ENCODE results near the gene SLC22A23.

- TF ChIP-seq ZNF223 (tag by site-specific recombination; IDR thresholded peaks at IDR 0.05) (no peak), ZSCAN5A (tag by site-specific recombination; IDR thresholded peaks at IDR 0.05) (no peak), ZBTB8A (tag by site-specific recombination; IDR thresholded peaks at IDR 0.05) (no peak), CTCF (tag by site-specific recombination; IDR thresholded peaks at IDR 0.05) (no peak), ZNF76 (tag by site-specific recombination; IDR thresholded peaks at IDR 0.05; ENCODE audit: borderline replicate concordance, low read depth) (no peak), ZNF140 (tag by site-specific recombination; IDR thresholded peaks at IDR 0.05) (no peak), ZNF112 (tag by site-specific recombination; IDR thresholded peaks at IDR 0.05) (no peak), REST (tag by site-specific recombination; IDR thresholded peaks at IDR 0.05) (no peak), ATF2 (tag by site-specific recombination; IDR thresholded peaks at IDR 0.05; ENCODE audit: low read depth) (no peak), RBAK (tag by site-specific recombination; IDR thresholded peaks at IDR 0.05) (no peak), ZNF311 (tag by site-specific recombination; IDR thresholded peaks at IDR 0.05; ENCODE audit: borderline replicate concordance) (no peak), ZIC2 (tag by site-specific recombination; IDR thresholded peaks at IDR 0.05) (no peak), ZNF274 (IDR thresholded peaks at IDR 0.05; ENCODE audit: low read length) (no peak), ZNF274 (tag by site-specific recombination; IDR thresholded peaks at IDR 0.05; ENCODE audit: borderline replicate concordance) (no peak)
These were observed 16.9 kb downstream of the SLC22A23 start for GRCh38 chr6:3439961-3440360.
